Panc1 (cell line): ENCODE data around the gene TOR1AIP2. TPM values are rescaled to one million over a fixed set of nuclear protein-coding genes. Genes with fewer than 3 reads are reported as not detected.

ENCODE experiments used
- ATAC-seq: fragments of 200-7000 bp; cut with Tn5 transposase; 2 replicates; pipeline ENCODE4 v1.9.1; 2020; ENCODE audit warnings: mild to moderate bottlenecking, moderate library complexity
- BruUV-seq: library from RNA; stranded (reverse); fragments of 400-500 nt; replicated peaks from 2 replicates; lab custom pipeline; 2021; lab: Mats Ljungman, UMichigan
- CTCF ChIA-PET: fragments of 300-600 bp; sonication (Branson Sonifier 250); formaldehyde crosslinking; loops from one replicate; lab custom pipeline; 2022; ENCODE audit warnings: antibody characterized with exemption; lab: Charles Lee
- POLR2A ChIA-PET: fragments of 300-600 bp; sonication (Branson Sonifier 250); formaldehyde crosslinking; loops from one replicate; lab custom pipeline; 2022; ENCODE audit warnings: antibody characterized with exemption; lab: Charles Lee
- DNase-seq: peaks from one replicate; pipeline ENCODE4 v3.0.0-alpha.2; 2010; ENCODE audit warnings: low read depth, low spot score
- H3K27ac ChIP-seq: 2 replicates; pipeline ENCODE4 v1.5.1; 2011; ENCODE audit warnings: mild to moderate bottlenecking, low read length, inconsistent platforms
- H3K27me3 ChIP-seq: fragments of 200-500 bp; sonication (Bioruptor generic); 2 replicates; pipeline ENCODE4 v1.6.0; 2014; ENCODE audit warnings: low read length, inconsistent platforms; ENCODE audit not compliant: control insufficient read depth, insufficient read depth
- H3K36me3 ChIP-seq: fragments of 200-500 bp; sonication (Bioruptor generic); 2 replicates; pipeline ENCODE4 v1.5.1; 2014; ENCODE audit warnings: inconsistent platforms, mild to moderate bottlenecking, low read length, moderate library complexity; ENCODE audit not compliant: control insufficient read depth, insufficient read depth
- H3K4me1 ChIP-seq: 2 replicates; pipeline ENCODE4 v1.5.1; 2011; ENCODE audit warnings: inconsistent platforms, mild to moderate bottlenecking, low read length, moderate library complexity; ENCODE audit not compliant: control insufficient read depth, insufficient read depth
- H3K4me3 ChIP-seq, 2 experiments: 2 replicates each; pipeline ENCODE4 v1.5.1; 2011 to 2012; ENCODE audit warnings: low read depth in 2 of 2, low read length in 2 of 2, mild to moderate bottlenecking in 2 of 2, inconsistent platforms in 1 of 2, moderate library complexity in 1 of 2
- H3K9me3 ChIP-seq: fragments of 200-500 bp; sonication (Bioruptor generic); 2 replicates; pipeline ENCODE4 v1.5.1; 2014; ENCODE audit warnings: low read depth, mild to moderate bottlenecking, inconsistent platforms, low read length, moderate library complexity; ENCODE audit not compliant: control insufficient read depth, insufficient read depth
- CTCF ChIP-seq: fragments of 450-650 bp; IDR thresholded peaks from 2 replicates; pipeline ENCODE4 v1.5.1; 2017; ENCODE audit warnings: mild to moderate bottlenecking
- POLR2AphosphoS5 ChIP-seq: IDR thresholded peaks from 2 replicates; pipeline ENCODE4 v1.6.1; 2012; ENCODE audit warnings: mild to moderate bottlenecking, low read depth, low read length, moderate library complexity
- REST ChIP-seq, 2 experiments: IDR thresholded peaks; 2 replicates each; pipeline ENCODE4 v1.6.1; 2011 to 2012; ENCODE audit warnings: low read depth in 2 of 2, control low read depth in 1 of 2, low read length in 1 of 2, mild to moderate bottlenecking in 1 of 2, moderate library complexity in 1 of 2; ENCODE audit not compliant: insufficient read depth in 1 of 2
- SIN3A ChIP-seq: IDR thresholded peaks from 2 replicates; pipeline ENCODE4 v1.6.1; 2012; ENCODE audit warnings: low read depth, mild to moderate bottlenecking, low read length, moderate library complexity, borderline replicate concordance; ENCODE audit not compliant: insufficient read depth
- TCF7L2 ChIP-seq: IDR thresholded peaks from 2 replicates; pipeline ENCODE4 v1.6.1; 2011; ENCODE audit warnings: mild to moderate bottlenecking, low read depth, low read length, inconsistent platforms
- in situ Hi-C: cut with HindIII; loops from 2 replicates; pipeline ENCODE4 v1.10.0; 2016; ENCODE audit warnings: low sequenced_read_pairs, low pct_unique_long_range_greater_than_20kb
- intact Hi-C: fragments of 100-400 bp; cut with micrococcal nuclease; formaldehyde crosslinking; loops from one replicate; pipeline ENCODE4 v1.10.0; 2022; ENCODE audit not compliant: unreplicated experiment
- total RNA-seq: library from RNA; stranded (reverse); gene quantifications from one replicate; pipeline ENCODE4 v1.2.1, GENCODE V29; 2021; ENCODE audit not compliant: unreplicated experiment

Gene TOR1AIP2
- total RNA-seq, 1 experiment from 2014 or later = 94.9 TPM

- Histone ChIP-seq H3K4me1 (no peaks in the 10 kb centered on the region), H3K27me3 (no peaks in the 10 kb centered on the region), H3K27ac (no peak overlapping the region), H3K4me3 (no peak overlapping the region), H3K36me3 (no peaks in the 10 kb centered on the region), H3K9me3 (no peaks in the 10 kb centered on the region)
- ATAC-seq (no peak), DNase-seq (no peak)
- TF ChIP-seq REST (IDR thresholded peaks at IDR 0.05; ENCODE audit: insufficient read depth in 1 of 2, low read depth in 2 of 2, low read length in 1 of 2) (no peak), SIN3A (no peak), TCF7L2 (no peak), POLR2AphosphoS5 (no peak), CTCF (no peak)
- ChIA-PET CTCF (interaction anchor here (1.2 kb wide), 1 partner anchor 9 kb away, joined by 8 read pairs; no protein-coding TSS in a partner anchor), POLR2A (no interaction called here)
- in situ Hi-C loops = no loop called here
- intact Hi-C loops = no loop called here
- BruUV-seq = no TSS peak
Observed at GRCh38 chr1:179823693-179824092, 53.9 kb downstream of the TOR1AIP2 start.

- no peaks in the 10 kb centered on the region for H3K9me3 ChIP-seq
- no peak for DNase-seq
- H3K4me3 ChIP-seq = no peak overlapping the region
- ChIA-PET CTCF (interaction anchor here (1.0 kb wide), 1 partner anchor 12 kb away, joined by 3 read pairs; no protein-coding TSS in a partner anchor), POLR2A (no interaction called here)
- ATAC-seq = no peak
- no peak overlapping the region for H3K27ac ChIP-seq
- H3K4me1 ChIP-seq = no peaks in the 10 kb centered on the region
- H3K36me3 ChIP-seq = no peaks in the 10 kb centered on the region
- H3K27me3 ChIP-seq = no peaks in the 10 kb centered on the region
- no TSS peak for BruUV-seq
- intact Hi-C loops (no loop called here), in situ Hi-C loops (no loop called here)
- TF ChIP-seq REST (IDR thresholded peaks at IDR 0.05; ENCODE audit: insufficient read depth in 1 of 2, low read depth in 2 of 2, low read length in 1 of 2) (no peak), SIN3A (no peak), TCF7L2 (no peak), CTCF (no peak), POLR2AphosphoS5 (no peak)
Observed at GRCh38 chr1:179822065-179822464, 55.5 kb downstream of the TOR1AIP2 start.
